LNCAP (cell line): ENCODE results near the gene GARRE1.

ENCODE experiments used
- CTCF ChIP-seq: fragments of 450-650 bp; IDR thresholded peaks from 2 replicates; pipeline ENCODE4 v1.5.1; 2017; ENCODE audit warnings: mild to moderate bottlenecking

Gene GARRE1

DNA sequence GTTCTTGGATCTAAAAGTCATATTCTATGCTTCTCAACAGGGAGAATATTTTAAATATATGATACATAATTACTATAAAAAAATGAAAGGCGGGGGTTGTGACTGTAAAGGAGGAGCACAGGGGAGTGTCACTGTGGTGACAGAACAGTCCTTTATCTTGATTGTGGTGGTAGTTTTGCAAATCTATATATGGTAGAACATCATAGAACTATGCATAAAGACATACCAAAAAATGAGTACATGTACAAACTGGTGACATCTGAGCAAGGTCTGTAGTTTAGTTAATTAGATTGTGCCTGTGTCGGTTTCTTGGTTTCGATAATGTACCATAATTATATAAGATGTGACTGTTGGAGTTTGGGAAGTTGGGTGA, 38.7 kb upstream of the GARRE1 start:
- no peak for TF ChIP-seq CTCF

- no peak for TF ChIP-seq CTCF
Observed at GRCh38 chr19:34217952-34218817, 36.2 kb upstream of the GARRE1 start.

DNA sequence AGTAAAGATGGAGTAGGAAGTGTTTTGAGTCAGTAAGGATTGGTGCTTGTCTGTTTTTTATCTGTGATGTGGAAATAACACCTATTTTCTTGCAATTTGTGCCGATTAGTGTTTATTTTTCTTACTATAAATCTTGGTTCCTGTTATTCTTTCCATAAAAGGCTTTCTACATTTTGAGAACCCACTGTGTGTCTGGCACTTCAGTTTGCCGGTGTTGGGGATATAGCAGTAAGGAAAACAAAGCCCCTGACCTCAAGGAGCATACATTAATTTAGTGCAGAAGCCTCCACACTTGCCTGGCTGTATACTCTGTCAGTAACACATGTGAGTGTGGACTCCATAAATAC, 35.6 kb upstream of the GARRE1 start:
- no peak for TF ChIP-seq CTCF

DNA sequence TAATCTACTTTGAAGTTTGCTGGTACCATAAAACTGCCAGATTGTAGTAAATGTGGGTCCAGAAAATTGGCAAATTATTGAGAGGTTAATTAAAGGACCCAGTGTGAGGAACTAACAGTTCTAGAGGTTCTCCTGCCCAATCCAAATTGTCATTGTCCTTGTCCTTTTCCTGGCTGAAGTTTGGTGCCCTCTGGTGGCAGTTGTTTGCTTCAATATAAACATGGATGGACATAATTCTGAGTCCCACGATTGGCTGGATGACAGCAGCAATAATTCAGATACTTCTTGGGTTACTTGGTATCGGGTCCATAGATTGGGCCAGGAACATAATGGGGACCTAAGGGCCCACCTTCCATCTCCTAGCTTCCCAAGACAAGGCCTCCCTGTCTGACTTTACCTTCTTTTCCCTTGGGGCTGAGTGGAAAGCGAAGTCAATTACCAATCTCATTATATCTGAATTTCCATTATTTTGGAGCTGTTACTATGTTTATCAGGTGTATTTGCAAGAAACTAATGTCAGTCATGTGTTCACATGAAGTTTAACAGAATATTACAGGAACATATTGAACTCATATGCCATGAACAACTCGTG, 33.8 kb upstream of the GARRE1 start:
- TF ChIP-seq CTCF = peak; percentile 80

GRCh38 chr19:34222386-34222785, 32.0 kb upstream of the GARRE1 start:
- TF ChIP-seq CTCF = no peak

- TF ChIP-seq CTCF = no peak
Observed at GRCh38 chr19:34224996-34225658, 29.2 kb upstream of the GARRE1 start.

DNA sequence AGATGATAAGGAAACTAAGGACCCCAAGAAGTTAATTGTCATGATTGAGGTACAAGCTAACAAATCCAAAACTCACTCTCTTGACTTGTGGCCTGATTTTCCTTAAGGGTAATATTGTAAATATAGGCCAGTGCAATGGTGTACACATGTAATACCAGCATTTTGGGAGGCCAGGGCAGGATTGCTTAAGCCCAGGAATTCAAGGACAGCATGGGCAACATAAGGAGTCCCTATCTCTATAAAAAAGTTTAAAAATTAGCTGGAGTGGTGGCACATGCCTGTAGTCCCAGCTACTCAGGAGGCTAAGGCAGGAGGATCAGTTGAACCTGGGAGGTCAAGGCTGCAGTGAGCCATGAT, 28.7 kb upstream of the GARRE1 start:
- no peak for TF ChIP-seq CTCF
